Liver (tissue), 9 donors: ENCODE measurements around the gene DERA. TPM values are rescaled to one million over a fixed set of nuclear protein-coding genes. Genes with fewer than 3 reads are reported as not detected.
A peak's percentile ranks its signal among the peaks of the same experiment; 100 is the strongest.

Experiments
- DNase-seq: peaks from one replicate; pipeline ENCODE4 v3.0.0-alpha.2; 2017; ENCODE audit warnings: low spot score
- H3K27ac ChIP-seq, 2 donors: one replicate each; pipeline ENCODE4 v1.7.0; 2013; ENCODE audit warnings: inconsistent platforms in 2 of 2, low read length in 2 of 2, control low read depth in 1 of 2, low read depth in 1 of 2, mild to moderate bottlenecking in 1 of 2
- H3K27me3 ChIP-seq, 4 donors: one replicate each; pipeline versions ENCODE4 v1.6.1 to v1.7.0; 2013; ENCODE audit warnings: low read length in 3 of 4, inconsistent platforms in 1 of 4, mild to moderate bottlenecking in 1 of 4, moderate library complexity in 1 of 4; ENCODE audit not compliant: control insufficient read depth in 4 of 4, insufficient read depth in 4 of 4
- H3K36me3 ChIP-seq, 4 donors: one replicate each; pipeline versions ENCODE4 v1.6.1 to v1.7.0; 2013; ENCODE audit warnings: low read length in 3 of 4, mild to moderate bottlenecking in 3 of 4, low read depth in 1 of 4, moderate library complexity in 1 of 4; ENCODE audit not compliant: control insufficient read depth in 4 of 4, insufficient read depth in 3 of 4
- H3K4me1 ChIP-seq, 4 donors: one replicate each; pipeline versions ENCODE4 v1.6.1 to v1.7.0; 2013; ENCODE audit warnings: low read length in 3 of 4, mild to moderate bottlenecking in 3 of 4, moderate library complexity in 1 of 4; ENCODE audit not compliant: control insufficient read depth in 4 of 4, insufficient read depth in 4 of 4
- H3K4me3 ChIP-seq, 3 donors: one replicate each; pipeline versions ENCODE4 v1.6.1 to v1.7.0; 2013; ENCODE audit warnings: low read length in 3 of 3, control low read depth in 1 of 3, low read depth in 1 of 3, mild to moderate bottlenecking in 1 of 3
- H3K9ac ChIP-seq, 2 donors: one replicate each; pipeline ENCODE4 v1.7.0; 2013; ENCODE audit warnings: low read length in 2 of 2, mild to moderate bottlenecking in 2 of 2, moderate library complexity in 2 of 2, control low read depth in 1 of 2, low read depth in 1 of 2
- H3K9me3 ChIP-seq, 4 donors: one replicate each; pipeline versions ENCODE4 v1.6.1 to v1.7.0; 2013; ENCODE audit warnings: low read length in 3 of 4; ENCODE audit not compliant: control insufficient read depth in 4 of 4
- EGR1 ChIP-seq, 2 donors: IDR thresholded peaks; 2 replicates each; pipeline ENCODE4 v1.6.1; 2016 to 2018; ENCODE audit warnings: antibody characterized with exemption in 2 of 2, low read depth in 2 of 2
- FOXA2 ChIP-seq: IDR thresholded peaks from 2 replicates; pipeline ENCODE4 v1.6.1; 2016; ENCODE audit warnings: antibody characterized with exemption
- GABPA ChIP-seq, 2 donors: IDR thresholded peaks in 1 of 2; conservative IDR thresholded peaks in 1 of 2; 2 replicates each; pipeline ENCODE4 v1.6.1; 2016; ENCODE audit warnings: antibody characterized with exemption in 2 of 2, mild to moderate bottlenecking in 1 of 2, moderate library complexity in 1 of 2
- HNF4A ChIP-seq, 2 donors: conservative IDR thresholded peaks; 2 replicates each; pipeline ENCODE4 v1.6.1; 2016; ENCODE audit warnings: antibody characterized with exemption in 2 of 2, mild to moderate bottlenecking in 2 of 2
- HNF4G ChIP-seq: IDR thresholded peaks from 2 replicates; pipeline ENCODE4 v1.6.1; 2016; ENCODE audit warnings: antibody characterized with exemption
- RAD21 ChIP-seq, 2 donors: IDR thresholded peaks; 2 replicates each; pipeline ENCODE4 v1.6.1; 2016; ENCODE audit warnings: antibody characterized with exemption in 2 of 2, mild to moderate bottlenecking in 2 of 2
- RXRA ChIP-seq, 2 donors: IDR thresholded peaks; 2 replicates each; pipeline ENCODE4 v1.6.1; 2017 to 2018; ENCODE audit warnings: antibody characterized with exemption in 2 of 2, mild to moderate bottlenecking in 1 of 2
- SP1 ChIP-seq: IDR thresholded peaks from 2 replicates; pipeline ENCODE4 v1.6.1; 2018; ENCODE audit warnings: antibody characterized with exemption, mild to moderate bottlenecking
- TAF1 ChIP-seq: conservative IDR thresholded peaks from 2 replicates; pipeline ENCODE4 v1.6.1; 2016; ENCODE audit warnings: antibody characterized with exemption, mild to moderate bottlenecking
- YY1 ChIP-seq: IDR thresholded peaks from 2 replicates; pipeline ENCODE4 v1.6.1; 2016; ENCODE audit warnings: antibody characterized with exemption, mild to moderate bottlenecking
- WGBS: extraction: QIAGEN DNeasy Blood & Tissue Kit; methylation state at CpG from one replicate; pipeline ENCODE4 v1.1.7; 2013; 5-methylcytosine and 5-hydroxymethylcytosine counted together
- polyA plus RNA-seq, 2 donors: library from polyadenylated mRNA; stranded (reverse) in 1 of 2; unstranded in 1 of 2; fragments of 200-250 nt in 1 of 2; fragments of >200 nt in 1 of 2; fragmentation: Nextera tagmentation in 1 of 2; extraction: Ambion mirVana in 1 of 2; gene quantifications; one replicate each; pipeline versions ENCODE4 v1.2.1 to v1.2.3, GENCODE V29; 2013 to 2015
- total RNA-seq, 2 donors: library from RNA; depleted of rRNA; stranded (reverse); fragments of >200 nt; gene quantifications; one replicate each; pipeline ENCODE4 v1.2.3, GENCODE V29; 2014
- TF ChIP-seq, protein P1 (sequence below): IDR thresholded peaks from 2 replicates; pipeline ENCODE4 v1.6.1; 2016; ENCODE audit warnings: antibody characterized with exemption, mild to moderate bottlenecking
- TF ChIP-seq, protein P2 (sequence below): IDR thresholded peaks from 2 replicates; pipeline ENCODE4 v1.6.1; 2016; ENCODE audit warnings: antibody characterized with exemption
- TF ChIP-seq, protein P3 (sequence below): fragments of 150-350 bp; IDR thresholded peaks from 2 replicates; pipeline ENCODE4 v1.5.1; 2017; ENCODE audit warnings: improper control_type of control experiment, low read depth, low read length; ENCODE audit not compliant: missing input control
- TF ChIP-seq, protein P4 (sequence below): IDR thresholded peaks from 2 replicates; pipeline ENCODE4 v1.6.1; 2016; ENCODE audit warnings: antibody characterized with exemption
- donor health status: healthy.
- donor health status: healthy.
- donor health status: healthy.
- donor health status: healthy.
- donor health status: healthy.

Gene DERA
- total and polyA plus RNA-seq, 4 donors, result 32.9 to 65.2 (median 52.4) TPM

DNA sequence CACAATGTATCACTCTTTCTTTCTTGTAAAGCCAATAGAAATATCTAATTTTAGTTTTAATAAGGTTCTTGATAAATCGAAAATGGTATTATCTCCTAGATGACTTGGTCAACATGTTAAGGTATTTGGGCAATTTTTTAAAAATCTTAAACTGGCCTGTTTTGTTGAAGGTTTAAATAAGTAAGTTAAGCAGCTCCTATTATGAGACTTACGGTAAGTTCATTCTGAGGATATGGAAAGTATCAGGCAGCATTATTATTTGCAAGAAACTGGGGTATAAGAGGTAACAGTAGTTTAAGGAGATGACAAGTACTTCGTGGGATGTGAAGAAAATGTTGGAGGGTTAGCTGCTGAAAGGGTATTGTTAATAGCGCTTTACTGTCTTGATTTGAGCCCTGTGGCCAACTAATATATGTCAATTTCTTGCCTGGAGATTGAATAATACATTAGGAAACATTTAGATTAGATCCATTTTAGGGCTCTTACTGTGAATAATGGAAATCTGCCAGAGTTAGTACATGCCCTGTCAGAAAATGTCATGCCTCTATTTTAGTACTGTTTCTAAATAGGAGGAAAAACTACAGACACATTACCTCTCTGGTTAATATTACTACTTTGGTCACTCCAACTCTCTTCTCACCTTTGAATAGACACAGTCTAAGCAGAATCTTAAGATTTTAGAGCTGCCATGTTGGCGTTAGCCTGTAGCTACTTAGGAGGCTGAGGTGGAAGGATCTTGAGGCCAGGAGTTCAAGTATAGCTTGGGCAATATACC is 23.9 kb upstream of the DERA start:
- Histone ChIP-seq H3K36me3 (peaks cover 1 to 14% (median 8%) of the 10 kb centered on the region in 4 donors), H3K4me3 (no peak overlapping the region), H3K4me1 (peaks cover 8 to 32% (median 26%) of the 10 kb centered on the region in 4 donors), H3K27me3 (no peaks in the 10 kb centered on the region), H3K27ac (no peak overlapping the region), H3K9ac (no peak overlapping the region), H3K9me3 (no peaks in the 10 kb centered on the region)
- DNase-seq, result no peak
- WGBS, result 80% methylated on average over 5 of the region's 5 CpGs
- TF ChIP-seq FOXA2 (no peak), RXRA (IDR thresholded peaks at IDR 0.05) (no peak), YY1 (peak; percentile 7), EGR1 (IDR thresholded peaks at IDR 0.05; ENCODE audit: low read depth in 2 of 2) (peak in 1 of 2 donors; percentile 15), GABPA (IDR thresholded peaks at IDR 0.05 in 1 of 2, conservative IDR thresholded peaks at IDR 0.05 in 1 of 2) (peak in 1 of 2 donors; percentile 2)
- TF ChIP-seq, protein P1, sequence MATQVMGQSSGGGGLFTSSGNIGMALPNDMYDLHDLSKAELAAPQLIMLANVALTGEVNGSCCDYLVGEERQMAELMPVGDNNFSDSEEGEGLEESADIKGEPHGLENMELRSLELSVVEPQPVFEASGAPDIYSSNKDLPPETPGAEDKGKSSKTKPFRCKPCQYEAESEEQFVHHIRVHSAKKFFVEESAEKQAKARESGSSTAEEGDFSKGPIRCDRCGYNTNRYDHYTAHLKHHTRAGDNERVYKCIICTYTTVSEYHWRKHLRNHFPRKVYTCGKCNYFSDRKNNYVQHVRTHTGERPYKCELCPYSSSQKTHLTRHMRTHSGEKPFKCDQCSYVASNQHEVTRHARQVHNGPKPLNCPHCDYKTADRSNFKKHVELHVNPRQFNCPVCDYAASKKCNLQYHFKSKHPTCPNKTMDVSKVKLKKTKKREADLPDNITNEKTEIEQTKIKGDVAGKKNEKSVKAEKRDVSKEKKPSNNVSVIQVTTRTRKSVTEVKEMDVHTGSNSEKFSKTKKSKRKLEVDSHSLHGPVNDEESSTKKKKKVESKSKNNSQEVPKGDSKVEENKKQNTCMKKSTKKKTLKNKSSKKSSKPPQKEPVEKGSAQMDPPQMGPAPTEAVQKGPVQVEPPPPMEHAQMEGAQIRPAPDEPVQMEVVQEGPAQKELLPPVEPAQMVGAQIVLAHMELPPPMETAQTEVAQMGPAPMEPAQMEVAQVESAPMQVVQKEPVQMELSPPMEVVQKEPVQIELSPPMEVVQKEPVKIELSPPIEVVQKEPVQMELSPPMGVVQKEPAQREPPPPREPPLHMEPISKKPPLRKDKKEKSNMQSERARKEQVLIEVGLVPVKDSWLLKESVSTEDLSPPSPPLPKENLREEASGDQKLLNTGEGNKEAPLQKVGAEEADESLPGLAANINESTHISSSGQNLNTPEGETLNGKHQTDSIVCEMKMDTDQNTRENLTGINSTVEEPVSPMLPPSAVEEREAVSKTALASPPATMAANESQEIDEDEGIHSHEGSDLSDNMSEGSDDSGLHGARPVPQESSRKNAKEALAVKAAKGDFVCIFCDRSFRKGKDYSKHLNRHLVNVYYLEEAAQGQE, result no peak
- TF ChIP-seq, protein P2, sequence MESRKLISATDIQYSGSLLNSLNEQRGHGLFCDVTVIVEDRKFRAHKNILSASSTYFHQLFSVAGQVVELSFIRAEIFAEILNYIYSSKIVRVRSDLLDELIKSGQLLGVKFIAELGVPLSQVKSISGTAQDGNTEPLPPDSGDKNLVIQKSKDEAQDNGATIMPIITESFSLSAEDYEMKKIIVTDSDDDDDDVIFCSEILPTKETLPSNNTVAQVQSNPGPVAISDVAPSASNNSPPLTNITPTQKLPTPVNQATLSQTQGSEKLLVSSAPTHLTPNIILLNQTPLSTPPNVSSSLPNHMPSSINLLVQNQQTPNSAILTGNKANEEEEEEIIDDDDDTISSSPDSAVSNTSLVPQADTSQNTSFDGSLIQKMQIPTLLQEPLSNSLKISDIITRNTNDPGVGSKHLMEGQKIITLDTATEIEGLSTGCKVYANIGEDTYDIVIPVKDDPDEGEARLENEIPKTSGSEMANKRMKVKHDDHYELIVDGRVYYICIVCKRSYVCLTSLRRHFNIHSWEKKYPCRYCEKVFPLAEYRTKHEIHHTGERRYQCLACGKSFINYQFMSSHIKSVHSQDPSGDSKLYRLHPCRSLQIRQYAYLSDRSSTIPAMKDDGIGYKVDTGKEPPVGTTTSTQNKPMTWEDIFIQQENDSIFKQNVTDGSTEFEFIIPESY, result no peak
- TF ChIP-seq, protein P3, sequence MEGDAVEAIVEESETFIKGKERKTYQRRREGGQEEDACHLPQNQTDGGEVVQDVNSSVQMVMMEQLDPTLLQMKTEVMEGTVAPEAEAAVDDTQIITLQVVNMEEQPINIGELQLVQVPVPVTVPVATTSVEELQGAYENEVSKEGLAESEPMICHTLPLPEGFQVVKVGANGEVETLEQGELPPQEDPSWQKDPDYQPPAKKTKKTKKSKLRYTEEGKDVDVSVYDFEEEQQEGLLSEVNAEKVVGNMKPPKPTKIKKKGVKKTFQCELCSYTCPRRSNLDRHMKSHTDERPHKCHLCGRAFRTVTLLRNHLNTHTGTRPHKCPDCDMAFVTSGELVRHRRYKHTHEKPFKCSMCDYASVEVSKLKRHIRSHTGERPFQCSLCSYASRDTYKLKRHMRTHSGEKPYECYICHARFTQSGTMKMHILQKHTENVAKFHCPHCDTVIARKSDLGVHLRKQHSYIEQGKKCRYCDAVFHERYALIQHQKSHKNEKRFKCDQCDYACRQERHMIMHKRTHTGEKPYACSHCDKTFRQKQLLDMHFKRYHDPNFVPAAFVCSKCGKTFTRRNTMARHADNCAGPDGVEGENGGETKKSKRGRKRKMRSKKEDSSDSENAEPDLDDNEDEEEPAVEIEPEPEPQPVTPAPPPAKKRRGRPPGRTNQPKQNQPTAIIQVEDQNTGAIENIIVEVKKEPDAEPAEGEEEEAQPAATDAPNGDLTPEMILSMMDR, result no peak

DNA sequence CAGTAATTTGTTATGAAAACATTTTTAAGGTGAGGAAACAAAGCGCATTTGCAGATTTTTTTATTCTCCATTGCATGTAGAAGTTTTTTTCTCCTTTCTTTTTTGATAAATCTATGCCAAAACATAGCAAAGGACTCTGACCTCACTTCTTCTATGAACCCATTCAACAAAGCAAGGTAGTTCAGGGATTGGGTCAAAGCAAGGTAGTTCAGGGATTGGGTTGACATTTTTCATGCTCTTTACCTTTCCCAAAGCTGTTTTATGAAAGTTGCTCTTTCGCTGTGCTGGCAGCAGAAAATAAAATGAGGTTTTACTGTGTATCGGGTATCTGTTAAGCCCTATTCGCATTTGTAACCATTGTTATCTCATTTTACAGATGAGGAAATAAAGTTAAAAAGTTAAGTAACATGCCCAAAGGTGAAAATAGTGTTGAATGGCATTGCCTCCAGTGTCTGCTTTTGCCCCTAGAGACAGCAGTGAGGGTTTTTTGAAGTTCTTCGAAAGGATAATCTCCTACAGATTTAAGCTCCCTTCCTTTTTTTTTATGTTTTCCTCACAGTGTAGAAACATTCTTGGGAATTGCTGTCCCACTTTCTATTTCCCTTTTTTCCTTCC is 18.4 kb upstream of the DERA start:
- H3K9ac ChIP-seq, result no peak overlapping the region
- no peaks in the 10 kb centered on the region for H3K9me3 ChIP-seq
- H3K4me1 ChIP-seq, result peaks cover 1 to 10% (median 6%) of the 10 kb centered on the region in 4 donors
- peaks cover 7 to 25% (median 11%) of the 10 kb centered on the region in 4 donors for H3K36me3 ChIP-seq
- H3K27me3 ChIP-seq, result no peaks in the 10 kb centered on the region
- H3K27ac ChIP-seq, result peak overlapping the region in 1 of 2 donors; percentile 74
- no peak for DNase-seq
- peak overlapping the region in 1 of 3 donors; percentile 6 for H3K4me3 ChIP-seq
- TF ChIP-seq, protein P3, result peak; percentile 15
- TF ChIP-seq TAF1, result no peak
- TF ChIP-seq HNF4G, result peak; percentile 46
- TF ChIP-seq SP1, result peak; percentile 28
- TF ChIP-seq, protein P4, sequence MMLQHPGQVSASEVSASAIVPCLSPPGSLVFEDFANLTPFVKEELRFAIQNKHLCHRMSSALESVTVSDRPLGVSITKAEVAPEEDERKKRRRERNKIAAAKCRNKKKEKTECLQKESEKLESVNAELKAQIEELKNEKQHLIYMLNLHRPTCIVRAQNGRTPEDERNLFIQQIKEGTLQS, result no peak
- TF ChIP-seq HNF4A (conservative IDR thresholded peaks at IDR 0.05), result peak; percentile 49 to 62
- TF ChIP-seq RAD21 (IDR thresholded peaks at IDR 0.05), result peak; percentile 18 to 29
- TF ChIP-seq, protein P1, result peak; percentile 20
- peak; percentile 42 for TF ChIP-seq YY1
- peak; percentile 34 to 76 for TF ChIP-seq RXRA (IDR thresholded peaks at IDR 0.05)
- 48% methylated on average over 5 of the region's 5 CpGs for WGBS
